ENCODE measurements around the gene RUNX3.

- no peak for TF ChIP-seq CTCF (IDR thresholded peaks at IDR 0.05; ENCODE audit: low read depth, low read length, poor library complexity, severe bottlenecking)
- no peak for TF ChIP-seq EZH2phosphoT487 (IDR thresholded peaks at IDR 0.05; ENCODE audit: borderline replicate concordance, low read length)
Observed at GRCh38 chr1:24903011-24903461, 27.0 kb downstream of the RUNX3 start.
